Omental fat pad (tissue), 4 donors: ENCODE results near the gene ARHGEF16. TPM values are rescaled to one million over a fixed set of nuclear protein-coding genes. Genes with fewer than 3 reads are reported as not detected.

ENCODE experiments used
- ATAC-seq: fragments of 150-250 bp; one replicate; pipeline ENCODE4 v1.9.1; 2016; ENCODE audit warnings: mild to moderate bottlenecking, moderate library complexity; ENCODE audit not compliant: low FRiP score
- DNase-seq: peaks from one replicate; pipeline ENCODE4 v3.0.0-alpha.2; 2019; ENCODE audit warnings: low spot score
- total RNA-seq, 4 donors: library from RNA; depleted of rRNA; stranded (reverse); fragments of >200 nt; gene quantifications; one replicate each; pipeline ENCODE4 v1.1.0, GENCODE V29; 2016
- TF ChIP-seq, protein P1 (sequence below), 3 donors: fragments of 450-650 bp; IDR thresholded peaks; one replicate each; pipeline ENCODE4 v1.5.1; 2016 to 2017; ENCODE audit warnings: antibody characterized with exemption in 3 of 3, mild to moderate bottlenecking in 3 of 3, moderate library complexity in 2 of 3

The ARHGEF16 gene
- total RNA-seq, 4 donors from 2014 or later: 0.36 to 3.2 (median 1.9) TPM

GRCh38 chr1:3508757-3509415, 54.4 kb downstream of the ARHGEF16 start:
- ATAC-seq: no peak
- DNase-seq: no peak
- TF ChIP-seq, protein P1, sequence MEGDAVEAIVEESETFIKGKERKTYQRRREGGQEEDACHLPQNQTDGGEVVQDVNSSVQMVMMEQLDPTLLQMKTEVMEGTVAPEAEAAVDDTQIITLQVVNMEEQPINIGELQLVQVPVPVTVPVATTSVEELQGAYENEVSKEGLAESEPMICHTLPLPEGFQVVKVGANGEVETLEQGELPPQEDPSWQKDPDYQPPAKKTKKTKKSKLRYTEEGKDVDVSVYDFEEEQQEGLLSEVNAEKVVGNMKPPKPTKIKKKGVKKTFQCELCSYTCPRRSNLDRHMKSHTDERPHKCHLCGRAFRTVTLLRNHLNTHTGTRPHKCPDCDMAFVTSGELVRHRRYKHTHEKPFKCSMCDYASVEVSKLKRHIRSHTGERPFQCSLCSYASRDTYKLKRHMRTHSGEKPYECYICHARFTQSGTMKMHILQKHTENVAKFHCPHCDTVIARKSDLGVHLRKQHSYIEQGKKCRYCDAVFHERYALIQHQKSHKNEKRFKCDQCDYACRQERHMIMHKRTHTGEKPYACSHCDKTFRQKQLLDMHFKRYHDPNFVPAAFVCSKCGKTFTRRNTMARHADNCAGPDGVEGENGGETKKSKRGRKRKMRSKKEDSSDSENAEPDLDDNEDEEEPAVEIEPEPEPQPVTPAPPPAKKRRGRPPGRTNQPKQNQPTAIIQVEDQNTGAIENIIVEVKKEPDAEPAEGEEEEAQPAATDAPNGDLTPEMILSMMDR (IDR thresholded peaks at IDR 0.05): no peak

DNA sequence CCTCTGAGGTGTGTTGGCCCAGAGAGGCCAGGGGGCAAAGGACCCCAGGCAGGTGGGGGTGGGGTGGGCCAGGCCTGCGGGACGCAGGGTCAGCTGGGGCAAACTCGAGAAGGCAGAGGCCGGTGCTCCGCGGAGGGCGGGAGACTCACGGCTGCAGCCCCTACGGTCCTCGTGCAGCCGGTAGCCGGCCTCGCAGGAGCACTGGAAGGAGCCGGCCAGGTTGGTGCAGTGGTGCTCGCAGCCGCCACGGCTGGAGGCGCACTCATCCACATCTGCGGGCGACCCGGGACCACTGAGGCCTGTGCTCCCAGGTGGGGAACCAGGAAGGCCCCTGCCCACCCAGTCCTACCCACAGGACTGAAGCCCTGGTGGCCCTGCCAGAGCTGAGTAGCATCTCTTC, 55.3 kb downstream of the ARHGEF16 start:
- TF ChIP-seq, protein P1 (IDR thresholded peaks at IDR 0.05): no peak
- DNase-seq (no peak), ATAC-seq (no peak)

DNA sequence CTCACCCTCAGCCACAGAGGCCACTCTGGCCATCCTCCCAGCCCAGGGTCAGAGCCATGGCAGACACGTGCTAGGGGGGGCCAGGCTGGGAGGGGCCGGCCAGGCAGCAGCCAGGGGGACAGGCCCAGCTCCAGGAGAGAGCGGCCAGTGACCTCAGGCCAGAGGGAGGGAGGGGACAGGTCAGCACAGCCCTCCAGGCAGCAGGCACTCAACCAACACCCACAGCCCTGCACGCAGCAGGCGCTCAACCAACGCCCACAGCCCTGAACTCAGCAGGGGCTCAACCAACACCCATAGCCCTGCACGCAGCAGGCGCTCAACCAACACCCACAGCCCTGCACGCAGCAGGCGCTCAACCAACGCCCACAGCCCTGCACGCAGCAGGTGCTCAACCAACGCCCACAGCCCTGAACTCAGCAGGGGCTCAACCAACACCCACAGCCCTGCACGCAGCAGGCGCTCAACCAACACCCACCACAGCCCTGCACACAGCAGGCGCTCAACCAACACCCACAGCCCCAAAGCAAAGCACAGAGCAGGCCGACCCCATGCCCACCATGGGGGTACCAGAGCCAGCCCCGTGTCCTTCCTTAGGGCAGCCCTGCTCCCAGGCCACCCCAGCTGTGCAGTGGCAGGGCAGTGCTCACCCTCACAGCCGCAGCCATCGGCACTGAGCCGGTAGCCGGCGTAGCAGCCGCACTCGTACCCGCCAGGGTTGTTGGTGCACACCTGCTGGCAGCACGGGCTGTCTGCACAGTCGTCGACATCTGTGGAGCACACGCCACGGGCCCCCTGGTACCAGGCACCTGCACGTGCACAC, 55.9 kb downstream of the ARHGEF16 start:
- TF ChIP-seq, protein P1 (IDR thresholded peaks at IDR 0.05): no peak
- no peak for ATAC-seq
- DNase-seq: no peak

DNA sequence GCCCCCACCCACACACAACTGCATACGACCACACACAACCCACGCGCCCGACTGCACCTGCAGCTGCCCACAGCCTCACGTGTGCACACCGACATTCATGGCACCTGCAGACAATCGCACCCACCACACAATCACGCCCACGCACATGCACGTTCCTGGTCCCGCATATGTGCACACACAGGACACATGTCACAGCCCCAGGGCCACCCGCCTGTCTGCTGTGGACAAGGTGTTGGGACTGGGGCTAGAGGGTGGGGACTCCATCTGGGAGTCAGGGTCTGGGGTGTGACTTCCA, 56.4 kb downstream of the ARHGEF16 start:
- TF ChIP-seq, protein P1 (IDR thresholded peaks at IDR 0.05): no peak
- ATAC-seq (no peak), DNase-seq (no peak)

GRCh38 chr1:3511306-3511705, 56.8 kb downstream of the ARHGEF16 start:
- TF ChIP-seq, protein P1 (IDR thresholded peaks at IDR 0.05): no peak
- DNase-seq (no peak), ATAC-seq (no peak)

DNA sequence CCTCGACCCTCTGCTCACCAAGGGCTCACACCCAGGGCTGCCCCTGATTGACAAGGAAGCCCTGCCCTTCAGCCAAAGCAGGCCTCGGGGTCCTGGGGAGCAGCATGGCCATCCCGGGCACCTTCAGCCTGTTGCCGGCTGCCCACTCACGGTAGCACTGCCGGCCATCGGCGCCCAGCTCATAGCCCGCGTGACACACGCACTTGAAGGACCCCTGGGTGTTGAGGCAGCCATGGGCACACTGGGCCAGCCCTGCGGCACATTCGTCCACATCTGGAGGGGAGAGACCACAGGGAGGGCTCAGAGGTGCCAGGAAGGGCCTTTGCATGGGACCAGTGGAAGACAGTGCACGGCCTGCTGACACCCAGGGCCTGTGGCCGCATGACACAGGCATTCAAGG, 57.4 kb downstream of the ARHGEF16 start:
- TF ChIP-seq, protein P1 (IDR thresholded peaks at IDR 0.05): no peak
- ATAC-seq: no peak
- DNase-seq: no peak

DNA sequence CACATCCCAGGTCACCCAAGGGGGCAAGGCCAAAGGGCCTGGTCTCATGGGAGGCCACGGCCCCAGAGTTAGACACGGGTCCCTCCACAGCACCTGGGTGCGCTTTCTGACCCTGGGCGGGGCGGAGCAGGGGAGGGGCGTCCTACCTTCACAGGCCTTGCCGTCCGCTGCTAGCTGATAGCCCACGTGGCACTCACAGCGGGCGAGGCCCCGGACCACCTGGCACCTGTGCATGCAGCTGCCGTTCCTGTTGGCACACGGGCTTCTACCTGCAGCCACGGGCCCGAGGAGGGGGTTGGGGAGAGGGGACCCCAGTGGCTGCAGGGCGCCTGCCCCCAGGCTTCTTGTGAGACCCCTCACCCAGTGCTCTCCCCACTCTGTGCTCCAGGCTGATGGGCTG, 59.9 kb downstream of the ARHGEF16 start:
- ATAC-seq: no peak
- TF ChIP-seq, protein P1 (IDR thresholded peaks at IDR 0.05): no peak
- DNase-seq: no peak
